Testis (tissue), 3 donors: ENCODE results near the gene GLRA1. TPM values are rescaled to one million over a fixed set of nuclear protein-coding genes. Genes with fewer than 3 reads are reported as not detected.
"Not testable (repeated sequence)": the region's sequence is repeated elsewhere in the genome, so short reads cannot be mapped to it uniquely, and the experiment has no call there.

Source experiments
- DNase-seq: peaks from one replicate; pipeline ENCODE4 v3.0.0-alpha.2; 2019
- H3K27ac ChIP-seq, 2 donors: fragments of 200-600 bp; sonication (generic); one replicate each; pipeline ENCODE4 v1.5.1; 2019
- H3K27me3 ChIP-seq: fragments of 200-600 bp; sonication (generic); one replicate; pipeline ENCODE4 v1.5.1; 2019
- H3K36me3 ChIP-seq: fragments of 200-600 bp; sonication (generic); one replicate; pipeline ENCODE4 v1.5.1; 2017; ENCODE audit warnings: low read depth; ENCODE audit errors: missing control alignments
- H3K4me1 ChIP-seq: fragments of 200-600 bp; sonication (generic); one replicate; pipeline ENCODE4 v1.5.1; 2019
- H3K4me3 ChIP-seq, 2 donors: fragments of 200-600 bp; sonication (generic); one replicate each; pipeline ENCODE4 v1.5.1; 2017 to 2019
- H3K9me3 ChIP-seq: fragments of 200-600 bp; sonication (generic); one replicate; pipeline ENCODE4 v1.5.1; 2017
- CTCF ChIP-seq, 3 experiments: fragments of 450-650 bp in 2 of 3; fragments of 200-600 bp in 1 of 3; sonication (generic) in 1 of 3; IDR thresholded peaks; one replicate each; pipeline ENCODE4 v1.5.1; 2016 to 2019; ENCODE audit warnings: antibody characterized with exemption in 3 of 3, mild to moderate bottlenecking in 2 of 3, moderate library complexity in 1 of 3
- POLR2A ChIP-seq: fragments of 450-650 bp; IDR thresholded peaks from one replicate; pipeline ENCODE4 v1.6.1; 2017; ENCODE audit warnings: antibody characterized with exemption, mild to moderate bottlenecking, moderate library complexity
- WGBS, 2 donors: methylation state at CpG; one replicate each; pipeline ENCODE4 v1.1.5; 2018; 5-methylcytosine and 5-hydroxymethylcytosine counted together
- intact Hi-C: fragments of 100-400 bp; cut with DNase I; formaldehyde crosslinking; loops from one replicate; pipeline ENCODE4 v1.15.1; 2023; ENCODE audit warnings: low total_unique reads
- polyA plus RNA-seq: library from polyadenylated mRNA; stranded (reverse); fragments of 350-450 nt; fragmentation: Illumina TruSeq; extraction: RNeasy Lipid Tissue Mini Kit (QIAGEN cat#74804); gene quantifications from one replicate; pipeline ENCODE4 v1.2.3, GENCODE V29; 2014; ENCODE audit warnings: low read depth, low replicate concordance; ENCODE audit not compliant: insufficient read depth
- total RNA-seq, 2 donors: library from RNA; depleted of rRNA; stranded (reverse); fragments of >200 nt; gene quantifications; one replicate each; pipeline ENCODE4 v1.2.3, GENCODE V29; 2016

Gene GLRA1
- total and polyA plus RNA-seq, 3 donors from 2014 or later: not detected

DNA sequence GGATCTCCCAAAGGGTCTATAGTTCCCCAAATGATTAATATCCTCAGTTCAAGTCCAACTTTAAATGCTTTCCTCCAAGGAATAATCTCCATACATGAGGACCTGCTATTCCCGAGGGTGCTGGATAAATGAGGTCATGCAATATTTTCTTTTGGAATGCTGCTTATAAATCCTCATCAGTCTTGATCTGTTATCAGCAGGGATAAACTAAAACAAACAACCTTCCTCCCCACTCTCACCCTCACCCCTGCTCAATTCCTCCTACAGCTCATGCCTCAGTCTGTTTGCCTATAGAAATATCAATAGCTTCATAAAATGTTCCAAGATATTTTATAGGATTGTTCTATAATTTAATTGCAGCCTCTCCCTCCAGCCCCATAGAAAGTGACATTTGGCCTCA is 61.1 kb downstream of the GLRA1 start:
- DNase-seq: no peak
- Histone ChIP-seq H3K36me3 (no peaks in the 10 kb centered on the region), H3K27ac (no peak overlapping the region), H3K27me3 (no peaks in the 10 kb centered on the region), H3K9me3 (no peaks in the 10 kb centered on the region), H3K4me3 (no peak overlapping the region), H3K4me1 (no peaks in the 10 kb centered on the region)
- WGBS, 2 donors: 27 to 59% methylated on average over 1 of the region's 1 CpG
- intact Hi-C loops: no loop called here
- TF ChIP-seq CTCF (IDR thresholded peaks at IDR 0.05): no peak
- no peak for TF ChIP-seq POLR2A

DNA sequence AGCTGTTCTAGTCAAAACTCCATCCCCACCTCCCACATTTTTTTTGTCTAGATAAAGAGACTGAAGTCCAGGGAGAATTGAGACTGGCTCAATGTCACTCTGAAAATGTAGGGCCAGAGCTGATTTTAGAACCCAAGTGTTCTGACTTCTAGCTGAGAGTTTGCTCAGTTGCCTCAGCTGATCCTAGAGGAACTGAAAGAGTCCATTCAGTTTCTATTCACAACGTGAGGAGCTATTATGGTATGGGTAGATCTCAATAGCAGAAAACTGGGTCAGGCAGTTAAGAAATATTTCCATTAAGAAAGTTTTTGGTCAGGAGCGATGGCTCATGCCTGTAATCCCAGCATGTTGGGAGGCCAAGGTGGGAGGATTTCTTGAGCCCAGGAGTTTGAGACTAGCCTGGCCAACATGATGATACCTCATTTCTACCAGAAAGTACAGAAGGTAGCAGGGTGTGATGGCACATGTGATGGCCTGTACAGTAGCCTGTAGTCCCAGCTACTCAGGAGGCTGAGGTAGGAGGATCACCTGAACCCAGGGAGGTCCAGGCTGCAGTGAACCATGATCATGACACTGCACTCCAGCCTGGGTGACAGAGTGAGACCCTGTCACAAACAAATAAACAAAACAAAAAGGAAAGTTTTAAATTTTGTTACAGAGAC is 61.7 kb downstream of the GLRA1 start:
- H3K4me1 ChIP-seq: no peaks in the 10 kb centered on the region
- intact Hi-C loops: no loop called here
- no peak overlapping the region for H3K4me3 ChIP-seq
- H3K27ac ChIP-seq: no peak overlapping the region
- H3K9me3 ChIP-seq: no peaks in the 10 kb centered on the region
- no peak for DNase-seq
- no peaks in the 10 kb centered on the region for H3K36me3 ChIP-seq
- no peaks in the 10 kb centered on the region for H3K27me3 ChIP-seq
- 77 to 80% methylated on average over 2 of the region's 2 CpGs for WGBS, 2 donors
- no peak for TF ChIP-seq POLR2A
- no peak for TF ChIP-seq CTCF (IDR thresholded peaks at IDR 0.05)

DNA sequence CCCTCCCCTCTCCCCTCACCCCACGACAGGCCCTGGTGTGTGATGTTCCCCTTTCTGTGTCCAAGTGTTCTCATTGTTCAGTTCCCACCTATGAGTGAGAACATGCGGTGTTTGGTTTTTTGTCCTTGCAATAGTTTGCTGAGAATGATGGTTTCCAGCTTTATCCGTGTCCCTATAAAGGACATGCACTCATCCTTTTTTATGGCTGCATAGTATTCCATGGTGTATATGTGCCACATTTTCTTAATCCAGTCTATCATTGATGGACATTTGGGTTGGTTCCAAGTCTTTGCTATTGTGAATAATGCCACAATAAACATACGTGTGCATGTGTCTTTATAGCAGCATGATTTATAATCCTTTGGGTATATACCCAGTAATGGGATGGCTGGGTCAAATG is 63.8 kb downstream of the GLRA1 start:
- 81 to 96% methylated on average over 3 to 4 of the region's 4 CpGs for WGBS, 2 donors
- H3K4me1 ChIP-seq, intact Hi-C loops, H3K27me3 ChIP-seq, H3K27ac ChIP-seq, DNase-seq, H3K36me3 ChIP-seq, H3K9me3 ChIP-seq, H3K4me3 ChIP-seq: not testable (repeated sequence)

GRCh38 chr5:151856861-151857260 is 67.8 kb downstream of the GLRA1 start:
- Histone ChIP-seq H3K4me3 (no peak overlapping the region), H3K27ac (no peak overlapping the region), H3K9me3 (no peaks in the 10 kb centered on the region), H3K4me1 (no peaks in the 10 kb centered on the region), H3K27me3 (no peaks in the 10 kb centered on the region), H3K36me3 (no peaks in the 10 kb centered on the region)
- intact Hi-C loops: no loop called here
- DNase-seq: no peak
- TF ChIP-seq CTCF (IDR thresholded peaks at IDR 0.05): no peak
- TF ChIP-seq POLR2A: no peak
- 82 to 86% methylated on average over 5 of the region's 5 CpGs for WGBS, 2 donors

GRCh38 chr5:151855701-151856100 is 69.0 kb downstream of the GLRA1 start:
- Histone ChIP-seq H3K36me3 (no peaks in the 10 kb centered on the region), H3K27ac (no peak overlapping the region), H3K4me1 (no peaks in the 10 kb centered on the region), H3K27me3 (no peaks in the 10 kb centered on the region), H3K4me3 (no peak overlapping the region), H3K9me3 (no peaks in the 10 kb centered on the region)
- intact Hi-C loops: no loop called here
- 87 to 90% methylated on average over 4 of the region's 4 CpGs for WGBS, 2 donors
- TF ChIP-seq CTCF (IDR thresholded peaks at IDR 0.05) (no peak), POLR2A (no peak)
- no peak for DNase-seq
